Suppressor macrophage (primary cell): Measurements from ENCODE around the gene RCVRN.
"Not testable (repeated sequence)": the region's sequence is repeated elsewhere in the genome, so short reads cannot be mapped to it uniquely, and the experiment has no call there.

Experiments
- DNase-seq, 4 experiments: peaks; one replicate each; pipeline ENCODE4 v3.0.0-alpha.2; 2020 to 2022

The RCVRN gene

DNA sequence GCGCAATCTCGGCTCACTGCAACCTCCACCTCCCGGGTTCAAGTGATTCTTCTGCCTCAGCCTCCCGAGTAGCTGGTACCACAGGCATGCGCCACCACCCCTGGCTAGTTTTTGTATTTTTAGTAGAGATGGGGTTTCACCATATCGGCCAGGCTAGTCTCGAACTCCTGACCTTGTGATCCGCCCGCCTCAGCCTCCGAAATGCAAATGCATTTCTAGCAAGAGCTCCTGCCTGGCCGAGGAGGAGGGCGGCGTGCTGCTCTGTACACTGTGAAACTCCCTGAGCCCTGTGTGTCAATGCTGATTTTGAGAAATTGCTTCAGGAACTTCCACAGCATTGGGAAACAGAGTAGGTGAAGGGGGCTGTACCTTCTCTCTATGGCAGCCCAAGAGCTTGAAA, 16.1 kb upstream of the RCVRN start:
- DNase-seq: not testable (repeated sequence)

GRCh38 chr17:9918804-9919352, 13.8 kb upstream of the RCVRN start:
- no peak for DNase-seq

DNA sequence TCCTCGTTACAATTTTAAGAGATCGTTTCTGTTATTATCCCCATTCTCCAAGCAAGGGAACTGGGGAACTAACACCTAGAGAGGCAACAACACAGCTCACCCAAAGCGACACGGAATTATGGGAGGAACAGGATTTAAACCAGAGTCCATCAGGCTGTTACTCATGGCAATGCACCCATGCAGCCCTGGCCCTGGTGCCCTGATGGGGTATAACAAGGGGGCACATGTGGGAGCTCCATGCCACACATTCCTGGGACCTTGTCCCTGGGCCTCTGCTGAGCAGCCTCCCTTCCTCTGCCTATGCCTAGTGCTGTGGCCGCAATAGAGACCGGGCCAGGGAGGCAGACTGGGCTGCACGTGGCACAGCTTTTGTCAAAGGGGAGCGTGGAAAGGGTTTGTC, 13.3 kb upstream of the RCVRN start:
- DNase-seq: no peak

GRCh38 chr17:9917801-9918200, 12.7 kb upstream of the RCVRN start:
- no peak for DNase-seq

- DNase-seq: no peak
Measured at GRCh38 chr17:9917131-9917530, 12.1 kb upstream of the RCVRN start.

DNA sequence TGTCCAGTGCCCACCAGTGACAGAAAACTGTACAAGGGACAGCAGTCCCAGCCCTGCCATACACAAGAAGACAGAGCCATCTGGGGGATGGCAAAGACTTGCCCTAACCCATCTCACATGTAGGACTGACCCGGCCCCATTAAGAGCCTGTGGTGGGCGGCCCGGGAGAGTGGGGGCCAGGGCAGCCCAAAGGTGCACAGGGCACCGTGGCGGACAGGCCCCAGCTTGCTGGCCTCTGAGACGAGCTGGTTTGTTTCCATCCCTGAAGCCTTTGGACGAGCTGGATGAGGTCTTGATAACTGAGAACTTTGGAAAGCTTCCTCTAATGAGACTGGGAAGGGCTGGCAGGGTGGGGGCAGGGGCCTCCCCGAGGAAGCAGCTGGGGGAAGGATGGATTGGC, 11.0 kb upstream of the RCVRN start:
- no peak for DNase-seq

- DNase-seq: no peak
Measured at GRCh38 chr17:9913476-9913875, 8.4 kb upstream of the RCVRN start.

GRCh38 chr17:9912121-9913099, 7.3 kb upstream of the RCVRN start:
- DNase-seq: no peak

GRCh38 chr17:9911089-9911488, 6.0 kb upstream of the RCVRN start:
- DNase-seq: no peak

GRCh38 chr17:9908649-9909042, 3.6 kb upstream of the RCVRN start:
- DNase-seq: no peak

DNA sequence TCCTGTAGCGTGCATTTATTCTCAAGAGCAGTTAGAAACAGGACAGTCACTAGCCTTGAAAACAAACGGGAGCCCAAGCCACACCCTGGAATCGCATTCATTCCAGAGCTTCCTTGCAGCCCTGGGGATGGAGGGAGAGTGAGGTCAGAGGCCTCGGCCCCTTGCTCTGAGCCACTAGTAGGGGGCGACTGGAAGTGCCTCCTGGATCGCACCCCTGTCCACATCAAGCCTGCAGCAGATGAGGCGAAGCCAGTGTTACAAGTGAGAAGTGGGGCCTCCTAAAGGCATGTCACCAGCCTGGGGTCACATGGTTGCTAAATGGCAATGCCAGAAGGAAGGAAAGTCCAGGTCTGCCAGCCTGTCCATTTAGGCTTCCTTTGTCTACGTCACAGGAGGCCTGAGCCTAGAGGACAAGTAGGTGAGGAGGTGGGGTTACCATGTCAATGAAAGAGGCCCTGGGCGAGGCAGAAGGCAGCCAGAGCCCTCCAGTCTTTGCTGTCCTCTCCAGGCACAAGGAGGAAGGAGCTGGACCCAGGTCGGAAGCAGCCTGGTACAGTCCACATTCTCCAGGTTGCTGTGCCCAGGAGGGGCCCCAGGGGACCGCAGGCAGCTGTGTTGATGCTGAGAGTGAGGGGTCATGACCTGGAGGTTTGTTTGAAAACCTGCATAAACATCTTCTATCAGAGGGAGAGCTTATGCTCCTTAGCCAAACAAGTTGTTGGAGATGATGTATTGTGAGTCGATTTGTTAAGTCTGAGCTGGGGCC, 3.0 kb upstream of the RCVRN start:
- DNase-seq: no peak

- peak in 1 of 4 experiments; percentile 1 for DNase-seq
Measured at GRCh38 chr17:9907131-9907530, 2.1 kb upstream of the RCVRN start.

GRCh38 chr17:9906616-9907015, 1.5 kb upstream of the RCVRN start:
- peak in 1 of 4 experiments; percentile 2 for DNase-seq

- DNase-seq: peak; percentile 32 to 73 (median 50)
Measured at GRCh38 chr17:9905902-9906301, 831 bp upstream of the RCVRN start.

- peak in 1 of 4 experiments; percentile 1 for DNase-seq
Measured at GRCh38 chr17:9904277-9905077, 594 bp downstream of the RCVRN start.

- DNase-seq: no peak
Measured at GRCh38 chr17:9902120-9902519, 3.0 kb downstream of the RCVRN start.

DNA sequence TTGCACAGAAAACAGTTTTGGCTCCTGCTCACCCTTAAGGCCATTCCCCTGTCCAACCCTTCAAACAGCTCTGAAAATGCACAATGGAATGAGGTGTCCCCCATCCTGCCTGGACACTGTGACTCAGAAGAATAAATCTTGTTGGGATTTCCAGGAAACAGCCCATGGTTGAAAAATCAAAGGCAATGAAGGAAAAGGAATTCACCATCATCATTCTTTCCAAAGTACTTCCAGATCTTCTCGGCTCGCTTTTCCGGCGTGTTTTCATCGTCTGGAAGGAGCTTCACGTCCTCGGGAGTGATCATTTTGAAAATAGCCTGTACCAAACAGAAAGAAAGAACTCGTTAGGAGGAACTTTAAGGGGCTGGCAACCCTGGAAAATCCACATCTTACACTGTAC, 4.3 kb downstream of the RCVRN start:
- no peak for DNase-seq

- DNase-seq: no peak
Measured at GRCh38 chr17:9900044-9900594, 5.0 kb downstream of the RCVRN start.

DNA sequence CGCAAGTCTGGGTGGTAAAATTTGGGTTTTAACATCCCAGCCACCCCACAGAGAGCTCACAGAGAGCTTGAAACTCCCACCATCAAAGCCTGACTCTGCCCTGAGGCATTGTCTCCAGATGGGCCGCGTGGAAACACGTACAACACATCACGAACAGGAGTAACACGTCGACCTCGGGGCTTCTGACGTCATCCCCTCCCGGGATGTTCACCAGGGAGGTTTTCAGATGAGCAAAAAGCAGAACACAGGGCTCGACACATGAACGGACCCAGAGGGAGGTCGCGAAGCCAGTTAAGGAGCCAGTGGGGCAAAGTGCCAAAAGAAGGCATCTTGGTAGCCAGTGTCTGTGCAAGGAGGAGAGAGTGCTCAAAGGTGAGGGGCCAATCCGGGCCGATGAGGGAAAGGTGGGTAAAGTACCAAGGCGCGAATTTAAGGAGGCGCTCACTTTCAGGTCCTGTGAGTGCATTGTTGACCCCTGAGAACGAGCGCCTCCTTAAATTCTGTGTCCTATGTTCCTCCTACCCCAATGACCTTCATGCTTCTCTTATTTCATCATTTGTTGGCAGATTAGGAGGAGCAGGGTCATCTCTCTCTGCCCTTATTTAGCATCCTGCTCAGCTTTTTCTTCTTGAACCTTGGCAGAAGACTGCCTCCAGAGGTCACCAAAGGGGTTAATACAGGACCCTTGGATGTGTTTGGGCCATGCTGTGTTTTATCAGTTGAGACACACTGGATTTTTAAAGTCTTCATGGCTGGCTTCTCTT, 5.6 kb downstream of the RCVRN start:
- no peak for DNase-seq

DNA sequence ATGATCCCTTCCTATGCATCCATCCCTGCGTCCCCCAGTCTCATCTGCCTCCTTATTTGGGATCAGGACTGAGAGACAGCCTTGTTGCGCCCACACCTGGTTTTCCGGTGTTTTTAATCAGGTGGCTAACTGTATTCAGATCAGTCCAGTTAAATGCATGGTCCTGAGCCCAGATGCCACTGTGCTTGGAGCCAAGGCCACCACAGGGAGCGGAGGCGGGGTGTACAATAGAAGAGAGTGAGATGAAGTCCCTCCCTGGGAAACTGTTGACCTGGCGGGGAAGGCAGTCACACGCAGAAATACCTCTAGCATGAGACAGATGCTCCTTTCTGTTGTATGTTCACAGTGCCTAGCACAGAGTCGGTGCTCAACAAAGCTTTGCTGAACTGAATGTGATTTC, 6.3 kb downstream of the RCVRN start:
- DNase-seq: no peak

DNA sequence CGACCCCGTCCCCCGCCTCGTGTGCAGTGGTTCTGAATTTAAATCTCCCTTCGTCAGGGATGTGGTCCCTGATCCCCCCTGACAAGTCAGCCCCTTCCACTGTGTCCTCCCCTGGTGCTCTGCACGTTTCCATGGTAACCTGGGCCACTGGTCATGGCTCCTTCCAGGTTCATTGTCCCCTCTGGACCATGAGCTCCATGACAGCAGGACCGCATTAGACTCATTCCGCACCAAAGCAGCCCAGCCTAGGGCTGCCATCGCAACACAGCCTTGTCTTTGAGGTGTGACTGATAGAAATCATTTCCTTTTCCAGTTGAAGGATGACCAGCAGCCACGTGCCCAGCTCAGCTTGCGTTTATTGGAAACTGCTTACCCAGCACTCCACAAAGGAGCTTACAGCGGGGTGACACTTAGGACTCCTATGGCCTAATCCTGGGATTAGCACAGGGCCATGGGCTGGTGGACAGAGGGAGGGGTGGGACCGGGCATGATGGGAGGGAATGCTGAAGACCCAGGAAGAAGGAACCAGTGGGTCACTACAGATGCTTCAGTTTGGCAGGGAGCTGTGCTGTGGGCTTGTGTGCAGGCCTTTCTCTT, 7.6 kb downstream of the RCVRN start:
- DNase-seq: peak in 1 of 4 experiments; percentile 9
